CD14-positive monocyte (primary cell): ENCODE measurements around the gene RNGTT. TPM values are rescaled to one million over a fixed set of nuclear protein-coding genes. Genes with fewer than 3 reads are reported as not detected.

Experiments
- DNase-seq, 3 donors: peaks; one replicate each; pipeline ENCODE4 v3.0.0-alpha.2; 2011 to 2022
- H2AFZ ChIP-seq: 2 replicates; pipeline ENCODE4 v1.6.0; 2012; ENCODE audit warnings: mild to moderate bottlenecking, low read depth, low read length, inconsistent platforms; ENCODE audit not compliant: insufficient read depth, poor library complexity, severe bottlenecking
- H3K27ac ChIP-seq, 2 donors: 1 replicate in 1 of 2; 2 replicates in 1 of 2; pipeline ENCODE4 v1.5.1; 2012 to 2013; ENCODE audit warnings: low read length in 2 of 2, control low read depth in 1 of 2, inconsistent platforms in 1 of 2, low read depth in 1 of 2, mild to moderate bottlenecking in 1 of 2
- H3K27me3 ChIP-seq, 2 donors: one replicate each; pipeline versions ENCODE4 v1.6.0 to v1.6.1; 2011 to 2013; ENCODE audit warnings: low read length in 2 of 2; ENCODE audit not compliant: control insufficient read depth in 2 of 2, insufficient read depth in 2 of 2
- H3K36me3 ChIP-seq, 2 donors: replicated peaks in 1 of 2; 1 replicate in 1 of 2; 2 replicates in 1 of 2; pipeline versions ENCODE4 v1.5.1 to v1.6.1; 2012 to 2013; ENCODE audit warnings: low read length in 2 of 2, control low read depth in 1 of 2, inconsistent platforms in 1 of 2, mild to moderate bottlenecking in 1 of 2; ENCODE audit not compliant: insufficient read depth in 2 of 2, control insufficient read depth in 1 of 2
- H3K4me1 ChIP-seq, 2 donors: 1 replicate in 1 of 2; 2 replicates in 1 of 2; pipeline versions ENCODE4 v1.5.1 to v1.6.1; 2012 to 2013; ENCODE audit warnings: low read length in 2 of 2, control low read depth in 1 of 2, inconsistent platforms in 1 of 2, mild to moderate bottlenecking in 1 of 2, moderate library complexity in 1 of 2; ENCODE audit not compliant: insufficient read depth in 2 of 2, control insufficient read depth in 1 of 2
- H3K4me2 ChIP-seq: replicated peaks from 2 replicates; pipeline ENCODE3; 2012; ENCODE audit warnings: low read length, moderate library complexity, mild to moderate bottlenecking; ENCODE audit not compliant: poor library complexity, severe bottlenecking; ENCODE audit errors: extremely low read depth
- H3K4me3 ChIP-seq, 3 experiments: fragments of 200-600 bp in 1 of 3; sonication (generic) in 1 of 3; replicated peaks in 1 of 3; 1 replicate in 2 of 3; 2 replicates in 1 of 3; pipeline ENCODE4 v1.5.1; 2011 to 2013; ENCODE audit warnings: low read length in 3 of 3, mild to moderate bottlenecking in 3 of 3, control low read depth in 2 of 3, low read depth in 2 of 3, inconsistent platforms in 1 of 3, moderate library complexity in 1 of 3
- H3K79me2 ChIP-seq: 2 replicates; pipeline ENCODE4 v1.6.0; 2012; ENCODE audit warnings: mild to moderate bottlenecking, control low read depth, inconsistent platforms, low read length, moderate library complexity; ENCODE audit not compliant: insufficient read depth
- H3K9ac ChIP-seq: 2 replicates; pipeline ENCODE4 v1.6.0; 2017; ENCODE audit warnings: low read length, mild to moderate bottlenecking; ENCODE audit not compliant: insufficient read depth, poor library complexity, severe bottlenecking
- H3K9me3 ChIP-seq, 2 donors: replicated peaks in 1 of 2; 1 replicate in 1 of 2; 2 replicates in 1 of 2; pipeline versions ENCODE4 v1.5.1 to v1.6.1; 2012 to 2013; ENCODE audit warnings: low read length in 2 of 2, control low read depth in 1 of 2; ENCODE audit not compliant: control insufficient read depth in 1 of 2, insufficient read depth in 1 of 2
- H4K20me1 ChIP-seq: 2 replicates; pipeline ENCODE4 v1.6.0; 2012; ENCODE audit warnings: mild to moderate bottlenecking, low read length, control low read depth, moderate library complexity; ENCODE audit not compliant: insufficient read depth
- H3K27ac Mint-ChIP-seq, 7 donors: one replicate each; pipeline ENCODE4 v1.8.0; 2020; ENCODE audit warnings: mild to moderate bottlenecking in 7 of 7, mixed read lengths in 7 of 7, moderate library complexity in 6 of 7, inconsistent platforms in 2 of 7
- H3K27me3 Mint-ChIP-seq, 3 donors: one replicate each; pipeline ENCODE4 v1.8.0; 2021 to 2022; ENCODE audit warnings: low read depth in 3 of 3, mild to moderate bottlenecking in 3 of 3, mixed read lengths in 3 of 3, moderate library complexity in 3 of 3, inconsistent platforms in 1 of 3
- H3K36me3 Mint-ChIP-seq, 2 donors: one replicate each; pipeline ENCODE4 v1.8.0; 2020; ENCODE audit warnings: mixed read lengths in 2 of 2, inconsistent platforms in 1 of 2, mild to moderate bottlenecking in 1 of 2
- H3K4me1 Mint-ChIP-seq: one replicate; pipeline ENCODE4 v1.8.0; 2020; ENCODE audit warnings: mild to moderate bottlenecking, mixed read lengths
- H3K4me3 Mint-ChIP-seq, 2 donors: one replicate each; pipeline ENCODE4 v1.8.0; 2020; ENCODE audit warnings: mild to moderate bottlenecking in 2 of 2, mixed read lengths in 2 of 2, moderate library complexity in 1 of 2
- H3K9me3 Mint-ChIP-seq, 7 donors: one replicate each; pipeline ENCODE4 v1.8.0; 2020 to 2022; ENCODE audit warnings: mixed read lengths in 7 of 7, mild to moderate bottlenecking in 6 of 7, moderate library complexity in 6 of 7, inconsistent platforms in 2 of 7
- CTCF ChIP-seq: fragments of 200-600 bp; IDR thresholded peaks from one replicate; pipeline ENCODE4 v1.8.0; 2022; ENCODE audit warnings: antibody characterized with exemption, mild to moderate bottlenecking
- WGBS: methylation state at CpG from one replicate; pipeline ENCODE4 v1.1.5; 2013; ENCODE audit warnings: missing lambda C conversion rate; ENCODE audit not compliant: insufficient coverage; 5-methylcytosine and 5-hydroxymethylcytosine counted together
- intact Hi-C, 2 donors: fragments of 100-400 bp; cut with micrococcal nuclease; formaldehyde crosslinking; loops; one replicate each; pipeline versions ENCODE4 v1.15.0 to v1.15.1; 2023
- polyA plus RNA-seq, 3 donors: library from polyadenylated mRNA; depleted of rRNA in 1 of 3; unstranded in 2 of 3; stranded (reverse) in 1 of 3; fragments of 300-500 nt in 2 of 3; fragments of >200 nt in 1 of 3; fragmentation: Illumina TruSeq in 2 of 3; gene quantifications; 1 replicate in 2 of 3; 2 replicates in 1 of 3; pipeline ENCODE4 v1.2.3, GENCODE V29; 2012 to 2021

Gene RNGTT
- polyA plus RNA-seq, 3 donors, result 2.3 to 8.6 (median 5.8) TPM

- Histone ChIP-seq H3K4me1 (no peaks in the 10 kb centered on the region), H3K79me2 (no peaks in the 10 kb centered on the region), H3K9ac (no peak overlapping the region), H3K9me3 (no peaks in the 10 kb centered on the region), H3K27me3 (no peaks in the 10 kb centered on the region), H3K36me3 (no peaks in the 10 kb centered on the region), H3K27ac (no peak overlapping the region), H3K4me2 (no peak overlapping the region), H4K20me1 (no peaks in the 10 kb centered on the region), H3K4me3 (no peak overlapping the region), H2AFZ (no peak overlapping the region)
- no peak for DNase-seq
- no peak overlapping the region for H3K4me3 Mint-ChIP-seq
- intact Hi-C loops, result no loop called here
- H3K36me3 Mint-ChIP-seq, result no peaks in the 10 kb centered on the region
- no peaks in the 10 kb centered on the region for H3K27me3 Mint-ChIP-seq
- peaks cover 7% of the 10 kb centered on the region for H3K4me1 Mint-ChIP-seq
- H3K27ac Mint-ChIP-seq, result peak overlapping the region in 1 of 7 donors; percentile 2
- TF ChIP-seq CTCF, result no peak
- peaks cover 0 to 3% (median 0%) of the 10 kb centered on the region in 7 donors for H3K9me3 Mint-ChIP-seq
- WGBS, result no CpG with 5 or more reads among the region's 7 CpGs
Measured at GRCh38 chr6:88641178-88641903, 322.1 kb downstream of the RNGTT start.

- Histone ChIP-seq H3K4me2 (no peak overlapping the region), H2AFZ (no peak overlapping the region), H3K27ac (no peak overlapping the region), H3K79me2 (no peaks in the 10 kb centered on the region), H3K4me1 (no peaks in the 10 kb centered on the region), H4K20me1 (no peaks in the 10 kb centered on the region), H3K9me3 (no peaks in the 10 kb centered on the region), H3K36me3 (no peaks in the 10 kb centered on the region), H3K9ac (no peak overlapping the region), H3K27me3 (no peaks in the 10 kb centered on the region), H3K4me3 (no peak overlapping the region)
- DNase-seq, result no peak
- no peaks in the 10 kb centered on the region for H3K27me3 Mint-ChIP-seq
- no peak overlapping the region for H3K27ac Mint-ChIP-seq
- H3K9me3 Mint-ChIP-seq, result no peaks in the 10 kb centered on the region
- no CpG with 5 or more reads among the region's 2 CpGs for WGBS
- no peak overlapping the region for H3K4me3 Mint-ChIP-seq
- H3K4me1 Mint-ChIP-seq, result peaks cover 7% of the 10 kb centered on the region
- intact Hi-C loops, result no loop called here
- no peak for TF ChIP-seq CTCF
- peaks cover 2% of the 10 kb centered on the region in 2 donors for H3K36me3 Mint-ChIP-seq
Measured at GRCh38 chr6:88637761-88638545, 325.5 kb downstream of the RNGTT start.
